Osteoblast (primary cell): ENCODE data around the gene SCYL2. TPM values are rescaled to one million over a fixed set of nuclear protein-coding genes. Genes with fewer than 3 reads are reported as not detected.

Experiments
- DNase-seq: peaks from one replicate; pipeline ENCODE4 v3.0.0; 2011; ENCODE audit warnings: low spot score, mixed read lengths; ENCODE audit not compliant: insufficient read length; ENCODE audit errors: missing footprints
- H2AFZ ChIP-seq: 2 replicates; pipeline ENCODE4 v1.6.0; 2011; ENCODE audit warnings: mild to moderate bottlenecking, low read length
- H3K27ac ChIP-seq: 2 replicates; pipeline ENCODE4 v1.5.1; 2011; ENCODE audit warnings: mild to moderate bottlenecking, low read depth, low read length, moderate library complexity
- H3K27me3 ChIP-seq: 2 replicates; pipeline ENCODE4 v1.6.0; 2012; ENCODE audit warnings: mild to moderate bottlenecking, control low read depth, inconsistent platforms, low read length, moderate library complexity; ENCODE audit not compliant: insufficient read depth
- H3K36me3 ChIP-seq: 2 replicates; pipeline ENCODE4 v1.5.1; 2011; ENCODE audit warnings: mild to moderate bottlenecking, low read length, control low read depth, moderate library complexity; ENCODE audit not compliant: insufficient read depth
- H3K4me1 ChIP-seq: 2 replicates; pipeline ENCODE4 v1.5.1; 2011; ENCODE audit warnings: mild to moderate bottlenecking, low read length, control low read depth, moderate library complexity; ENCODE audit not compliant: insufficient read depth
- H3K4me2 ChIP-seq: 2 replicates; pipeline ENCODE4 v1.6.0; 2011; ENCODE audit warnings: mild to moderate bottlenecking, low read length; ENCODE audit not compliant: insufficient read depth
- H3K4me3 ChIP-seq: fragments of 200-600 bp; sonication (generic); 3 replicates; pipeline ENCODE4 v1.5.1; 2012; ENCODE audit warnings: mild to moderate bottlenecking, low read length, inconsistent platforms; ENCODE audit not compliant: insufficient read depth
- H3K79me2 ChIP-seq: 2 replicates; pipeline ENCODE4 v1.6.0; 2012; ENCODE audit warnings: mild to moderate bottlenecking, low read length, control low read depth, inconsistent platforms; ENCODE audit not compliant: insufficient read depth
- H3K9me3 ChIP-seq: 2 replicates; pipeline ENCODE4 v1.5.1; 2011; ENCODE audit warnings: low read depth, low read length, control low read depth
- H4K20me1 ChIP-seq: 2 replicates; pipeline ENCODE4 v1.6.0; 2012; ENCODE audit warnings: mild to moderate bottlenecking, low read length, control low read depth; ENCODE audit not compliant: insufficient read depth
- CTCF ChIP-seq: IDR thresholded peaks from 2 replicates; pipeline ENCODE4 v1.5.1; 2011; ENCODE audit warnings: mild to moderate bottlenecking, low read depth, low read length, moderate library complexity; ENCODE audit errors: extremely low read depth
- total RNA-seq: library from RNA; depleted of rRNA; stranded (reverse); fragments of >200 nt; gene quantifications from 2 replicates; pipeline ENCODE4 v1.2.3, GENCODE V29; 2012

The SCYL2 gene
- total RNA-seq, 1 donor = 64.4 TPM

DNA sequence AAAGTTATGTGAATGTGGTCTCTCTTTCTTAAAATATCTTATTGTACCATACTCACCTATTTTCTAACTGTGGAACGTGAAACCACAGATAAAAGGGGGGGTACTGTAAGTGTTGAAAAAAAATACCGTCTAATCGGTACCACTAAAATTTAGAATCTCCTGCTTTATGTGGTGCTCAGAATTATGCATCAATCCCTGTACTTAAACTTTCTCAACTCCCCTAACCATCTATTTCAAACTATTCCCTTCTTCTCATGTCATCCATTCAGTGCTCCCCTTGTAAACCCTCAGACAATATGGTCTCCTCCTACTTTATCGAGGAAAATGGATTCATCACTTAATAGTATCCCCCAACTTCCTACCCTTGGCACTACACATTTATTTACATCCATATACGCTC lies 23.8 kb upstream of the SCYL2 start:
- no peak overlapping the region for H3K4me2 ChIP-seq
- H3K9me3 ChIP-seq = no peaks in the 10 kb centered on the region
- no peak for DNase-seq
- H3K4me1 ChIP-seq = peaks cover 2% of the 10 kb centered on the region
- H2AFZ ChIP-seq = no peak overlapping the region
- no peak for TF ChIP-seq CTCF
- H4K20me1 ChIP-seq = no peaks in the 10 kb centered on the region
- H3K27ac ChIP-seq = no peak overlapping the region
- no peaks in the 10 kb centered on the region for H3K36me3 ChIP-seq
- H3K27me3 ChIP-seq = no peaks in the 10 kb centered on the region
- no peak overlapping the region for H3K4me3 ChIP-seq
- H3K79me2 ChIP-seq = no peaks in the 10 kb centered on the region

GRCh38 chr12:100247765-100248164 lies 19.2 kb upstream of the SCYL2 start:
- H3K9me3 ChIP-seq = no peaks in the 10 kb centered on the region
- TF ChIP-seq CTCF = no peak
- H3K4me2 ChIP-seq = no peak overlapping the region
- no peaks in the 10 kb centered on the region for H3K27me3 ChIP-seq
- H3K4me1 ChIP-seq = peaks cover 13% of the 10 kb centered on the region
- no peak overlapping the region for H3K27ac ChIP-seq
- no peak for DNase-seq
- H3K79me2 ChIP-seq = no peaks in the 10 kb centered on the region
- no peaks in the 10 kb centered on the region for H4K20me1 ChIP-seq
- H3K36me3 ChIP-seq = no peaks in the 10 kb centered on the region
- no peak overlapping the region for H2AFZ ChIP-seq
- H3K4me3 ChIP-seq = no peak overlapping the region

- peak overlapping the region; percentile 41 for H3K4me3 ChIP-seq
- H4K20me1 ChIP-seq = no peaks in the 10 kb centered on the region
- H2AFZ ChIP-seq = peak overlapping the region; percentile 59
- H3K9me3 ChIP-seq = no peaks in the 10 kb centered on the region
- TF ChIP-seq CTCF = no peak
- peak overlapping the region; percentile 73 for H3K4me2 ChIP-seq
- H3K4me1 ChIP-seq = peaks cover 13% of the 10 kb centered on the region
- no peaks in the 10 kb centered on the region for H3K79me2 ChIP-seq
- peak; percentile 83 for DNase-seq
- peak overlapping the region; percentile 73 for H3K27ac ChIP-seq
- no peaks in the 10 kb centered on the region for H3K27me3 ChIP-seq
- no peaks in the 10 kb centered on the region for H3K36me3 ChIP-seq
Measured at GRCh38 chr12:100248886-100249285, 18.1 kb upstream of the SCYL2 start.

DNA sequence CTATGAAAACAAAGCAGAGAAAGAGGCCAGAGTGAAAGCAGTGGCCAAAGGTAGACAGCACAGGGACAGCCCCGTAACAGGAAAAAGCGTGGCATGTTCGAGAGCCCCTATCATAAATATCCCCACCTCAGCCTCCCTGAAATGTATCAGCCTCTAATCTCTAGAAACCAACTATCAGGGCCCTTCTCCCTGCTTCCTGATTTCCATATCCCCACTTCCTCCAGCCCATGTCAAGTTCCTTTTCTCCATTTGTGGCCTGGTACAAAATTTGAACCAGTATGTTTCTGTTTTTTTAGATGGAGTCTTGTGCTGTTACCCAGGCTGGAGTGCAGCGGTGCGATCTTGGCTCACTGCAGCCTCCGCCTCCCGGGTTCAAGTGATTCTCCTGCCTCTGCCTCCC lies 17.0 kb upstream of the SCYL2 start:
- H3K4me1 ChIP-seq = peaks cover 13% of the 10 kb centered on the region

More for the DNA sequence above, 17.0 kb upstream of the SCYL2 start:
- Histone ChIP-seq H2AFZ (no peak overlapping the region), H3K4me3 (no peak overlapping the region), H3K36me3 (no peaks in the 10 kb centered on the region), H4K20me1 (no peaks in the 10 kb centered on the region), H3K4me2 (no peak overlapping the region), H3K27ac (no peak overlapping the region), H3K79me2 (no peaks in the 10 kb centered on the region), H3K27me3 (no peaks in the 10 kb centered on the region), H3K9me3 (no peaks in the 10 kb centered on the region)
- TF ChIP-seq CTCF = no peak
- no peak for DNase-seq
